Right atrium auricular region (tissue), 2 donors: Measurements from ENCODE around the gene COX20. TPM values are rescaled to one million over a fixed set of nuclear protein-coding genes. Genes with fewer than 3 reads are reported as not detected.

Source experiments
- DNase-seq: peaks from one replicate; pipeline ENCODE4 v3.0.0-alpha.2; 2019; ENCODE audit warnings: low spot score
- H3K27ac ChIP-seq, 2 donors: fragments of 200-600 bp; sonication (generic); 1 replicate in 1 of 2; 2 replicates in 1 of 2; pipeline ENCODE4 v1.5.1; 2016 to 2019
- H3K27me3 ChIP-seq, 2 donors: fragments of 200-600 bp; sonication (generic); one replicate each; pipeline versions ENCODE4 v1.5.1 to v1.6.0; 2017 to 2019
- H3K36me3 ChIP-seq: fragments of 200-600 bp; sonication (generic); one replicate; pipeline ENCODE4 v1.5.1; 2016
- H3K4me1 ChIP-seq, 2 donors: fragments of 200-600 bp; sonication (generic); one replicate each; pipeline versions ENCODE4 v1.5.1 to v1.6.0; 2017 to 2019
- H3K4me3 ChIP-seq, 2 donors: fragments of 200-600 bp; sonication (generic); 1 replicate in 1 of 2; 2 replicates in 1 of 2; pipeline ENCODE4 v1.5.1; 2017 to 2019; ENCODE audit warnings: mild to moderate bottlenecking in 1 of 2, moderate library complexity in 1 of 2
- H3K9me3 ChIP-seq, 2 donors: fragments of 200-600 bp; sonication (generic); one replicate each; pipeline ENCODE4 v1.5.1; 2019
- total RNA-seq, 2 donors: library from RNA; depleted of rRNA; stranded (reverse); fragments of >200 nt; gene quantifications; one replicate each; pipeline ENCODE4 v1.1.0, GENCODE V29; 2016
- TF ChIP-seq, protein P1 (sequence below), 2 donors: fragments of 200-600 bp; sonication (generic); IDR thresholded peaks; one replicate each; pipeline ENCODE4 v1.5.1; 2019; ENCODE audit warnings: antibody characterized with exemption in 2 of 2

Gene COX20
- total RNA-seq, 2 donors from 2014 or later = 57.3 to 64.7 TPM

DNA sequence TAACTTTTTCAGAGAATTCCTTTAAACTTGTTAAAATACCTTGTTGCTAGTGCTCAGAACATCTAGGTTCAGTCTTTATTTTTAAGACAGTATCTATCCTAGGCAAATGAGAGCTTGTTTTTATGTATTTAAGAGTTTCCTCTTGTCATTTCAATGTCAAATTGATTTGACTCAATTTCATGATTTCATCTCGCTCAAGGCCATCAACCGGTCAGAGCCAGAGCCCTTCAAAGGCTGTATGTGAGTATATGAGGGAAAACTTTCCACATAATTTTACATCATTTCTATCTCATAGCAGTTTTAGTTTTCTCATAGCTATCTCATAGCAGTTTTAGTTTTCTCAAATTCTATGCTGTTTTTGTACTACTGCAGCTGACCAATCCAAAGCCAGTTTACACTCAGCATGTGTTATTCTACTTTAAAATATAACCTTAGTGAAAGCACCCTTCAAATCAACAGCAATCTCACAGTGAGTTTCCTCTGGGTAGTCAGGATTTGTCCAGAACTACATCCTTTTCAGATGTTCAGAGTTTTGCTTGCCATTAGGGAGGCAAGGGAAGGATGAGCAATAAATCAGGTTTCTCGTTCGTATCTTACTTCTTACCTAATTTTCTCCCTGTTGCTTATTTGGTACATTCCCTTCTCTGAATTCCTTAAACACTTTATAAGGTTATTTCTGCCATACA is 16.2 kb downstream of the COX20 start:
- Histone ChIP-seq H3K27ac (no peak overlapping the region), H3K27me3 (no peaks in the 10 kb centered on the region), H3K4me3 (no peak overlapping the region), H3K9me3 (no peaks in the 10 kb centered on the region), H3K36me3 (peaks cover 71% of the 10 kb centered on the region), H3K4me1 (peaks cover 0 to 18% of the 10 kb centered on the region in 2 donors)
- TF ChIP-seq, protein P1, sequence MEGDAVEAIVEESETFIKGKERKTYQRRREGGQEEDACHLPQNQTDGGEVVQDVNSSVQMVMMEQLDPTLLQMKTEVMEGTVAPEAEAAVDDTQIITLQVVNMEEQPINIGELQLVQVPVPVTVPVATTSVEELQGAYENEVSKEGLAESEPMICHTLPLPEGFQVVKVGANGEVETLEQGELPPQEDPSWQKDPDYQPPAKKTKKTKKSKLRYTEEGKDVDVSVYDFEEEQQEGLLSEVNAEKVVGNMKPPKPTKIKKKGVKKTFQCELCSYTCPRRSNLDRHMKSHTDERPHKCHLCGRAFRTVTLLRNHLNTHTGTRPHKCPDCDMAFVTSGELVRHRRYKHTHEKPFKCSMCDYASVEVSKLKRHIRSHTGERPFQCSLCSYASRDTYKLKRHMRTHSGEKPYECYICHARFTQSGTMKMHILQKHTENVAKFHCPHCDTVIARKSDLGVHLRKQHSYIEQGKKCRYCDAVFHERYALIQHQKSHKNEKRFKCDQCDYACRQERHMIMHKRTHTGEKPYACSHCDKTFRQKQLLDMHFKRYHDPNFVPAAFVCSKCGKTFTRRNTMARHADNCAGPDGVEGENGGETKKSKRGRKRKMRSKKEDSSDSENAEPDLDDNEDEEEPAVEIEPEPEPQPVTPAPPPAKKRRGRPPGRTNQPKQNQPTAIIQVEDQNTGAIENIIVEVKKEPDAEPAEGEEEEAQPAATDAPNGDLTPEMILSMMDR (IDR thresholded peaks at IDR 0.05) = no peak
- DNase-seq = no peak

DNA sequence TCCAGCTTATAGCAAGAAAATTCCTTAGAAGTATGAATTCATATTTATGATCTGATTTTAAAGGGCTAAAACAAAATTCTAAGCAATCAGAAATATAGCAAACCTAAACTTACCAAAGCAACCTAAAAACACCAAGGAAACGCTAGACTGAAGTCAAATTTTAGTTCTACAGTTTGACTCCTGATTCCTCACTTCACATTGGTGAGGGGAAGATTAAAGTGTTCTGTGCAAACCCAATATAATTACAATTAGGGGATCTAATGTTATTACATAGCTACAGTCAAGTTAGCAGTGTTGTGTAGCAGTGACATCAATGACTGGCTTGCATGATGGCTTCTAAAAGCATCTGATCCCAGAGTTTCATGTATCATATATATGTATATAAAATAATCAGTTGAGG is 17.2 kb downstream of the COX20 start:
- TF ChIP-seq, protein P1 (IDR thresholded peaks at IDR 0.05) = no peak
- H3K4me3 ChIP-seq = no peak overlapping the region
- H3K36me3 ChIP-seq = peaks cover 74% of the 10 kb centered on the region
- H3K4me1 ChIP-seq = peaks cover 0 to 27% of the 10 kb centered on the region in 2 donors
- no peaks in the 10 kb centered on the region for H3K27me3 ChIP-seq
- no peak for DNase-seq
- no peak overlapping the region for H3K27ac ChIP-seq
- no peaks in the 10 kb centered on the region for H3K9me3 ChIP-seq

DNA sequence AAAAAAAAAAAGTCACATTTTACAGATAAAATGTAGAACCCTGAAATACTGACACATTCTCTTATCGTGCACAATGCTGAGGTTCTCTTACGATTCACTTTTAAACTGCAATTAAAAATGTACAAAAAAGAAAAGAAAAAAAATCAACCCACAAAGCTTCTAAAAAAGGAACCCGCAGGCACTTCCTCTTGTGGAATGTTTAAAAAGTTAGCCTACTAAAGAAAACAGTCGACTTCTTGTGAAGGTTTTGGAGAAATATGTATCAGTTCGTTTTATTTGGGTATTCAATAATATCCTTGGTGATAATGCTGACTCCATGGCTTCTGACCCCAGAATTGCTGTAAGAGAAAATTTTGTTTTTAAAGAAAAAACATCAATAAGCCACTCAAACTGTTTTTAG is 18.7 kb downstream of the COX20 start:
- no peaks in the 10 kb centered on the region for H3K27me3 ChIP-seq
- peaks cover 0 to 41% of the 10 kb centered on the region in 2 donors for H3K4me1 ChIP-seq
- H3K4me3 ChIP-seq = no peak overlapping the region
- DNase-seq = no peak
- H3K36me3 ChIP-seq = peaks cover 80% of the 10 kb centered on the region
- no peaks in the 10 kb centered on the region for H3K9me3 ChIP-seq
- no peak overlapping the region for H3K27ac ChIP-seq
- TF ChIP-seq, protein P1 (IDR thresholded peaks at IDR 0.05) = no peak

DNA sequence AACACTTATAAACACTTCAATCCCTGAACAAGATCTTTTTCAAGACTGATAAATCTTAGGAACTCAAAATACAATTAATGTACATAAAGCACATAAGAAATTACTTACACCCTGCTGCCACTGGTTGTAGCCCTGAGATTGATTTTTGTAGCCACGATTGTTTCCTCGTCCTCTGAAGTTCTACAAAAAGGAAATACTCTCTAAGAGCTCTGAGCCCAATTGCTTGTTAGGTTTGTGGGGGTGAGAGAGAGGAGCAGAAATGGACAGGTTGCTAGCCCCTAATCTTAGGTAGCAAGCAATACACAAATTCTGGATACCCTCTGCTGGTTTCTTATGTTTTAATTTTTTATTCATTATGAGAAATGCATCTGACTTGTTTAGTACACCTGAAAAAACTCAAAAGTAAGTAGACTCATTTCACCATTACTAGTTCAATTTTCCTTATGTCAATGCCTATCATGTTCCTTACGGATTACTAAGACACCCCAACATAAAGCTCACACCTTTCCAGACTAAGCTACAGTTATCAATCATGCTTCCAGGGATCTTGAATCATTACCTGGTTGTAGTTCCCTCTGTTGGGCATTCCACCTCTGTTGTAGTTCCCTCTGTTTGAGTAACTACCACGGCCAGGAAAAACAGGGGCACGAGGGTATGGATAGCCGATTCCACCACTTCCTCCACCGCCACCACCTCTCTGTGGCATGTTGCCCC is 19.6 kb downstream of the COX20 start:
- H3K4me3 ChIP-seq = no peak overlapping the region
- peaks cover 88% of the 10 kb centered on the region for H3K36me3 ChIP-seq
- H3K27ac ChIP-seq = no peak overlapping the region
- TF ChIP-seq, protein P1 (IDR thresholded peaks at IDR 0.05) = no peak
- H3K27me3 ChIP-seq = no peaks in the 10 kb centered on the region
- peaks cover 0 to 49% of the 10 kb centered on the region in 2 donors for H3K4me1 ChIP-seq
- DNase-seq = no peak
- H3K9me3 ChIP-seq = no peaks in the 10 kb centered on the region

DNA sequence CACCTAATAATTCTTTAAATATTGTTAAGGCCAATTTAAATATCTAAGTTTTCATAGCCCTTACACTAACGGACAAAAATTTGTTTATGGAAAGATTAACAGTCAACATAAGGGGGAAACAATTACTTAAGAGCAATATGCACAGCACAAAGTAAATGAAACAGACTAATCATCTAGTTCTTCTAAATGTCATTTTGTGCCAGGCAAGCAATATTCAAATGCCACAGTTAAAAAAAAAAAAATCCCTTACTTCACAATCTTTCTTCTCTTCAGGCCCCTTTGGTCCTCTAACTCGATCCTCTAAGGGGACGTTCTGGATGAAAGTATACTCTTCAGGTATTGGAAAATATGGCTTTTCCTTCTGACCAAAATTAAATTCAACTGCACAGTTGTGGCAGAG is 22.3 kb downstream of the COX20 start:
- Histone ChIP-seq H3K27ac (no peak overlapping the region), H3K4me3 (no peak overlapping the region), H3K36me3 (peaks cover 99% of the 10 kb centered on the region), H3K9me3 (no peaks in the 10 kb centered on the region), H3K4me1 (peaks cover 0 to 70% of the 10 kb centered on the region in 2 donors), H3K27me3 (no peaks in the 10 kb centered on the region)
- no peak for DNase-seq
- TF ChIP-seq, protein P1 (IDR thresholded peaks at IDR 0.05) = no peak
